Measurements from ENCODE around the gene R3HDM2.
A peak's percentile ranks its signal among the peaks of the same experiment; 100 is the strongest.

The R3HDM2 gene

DNA sequence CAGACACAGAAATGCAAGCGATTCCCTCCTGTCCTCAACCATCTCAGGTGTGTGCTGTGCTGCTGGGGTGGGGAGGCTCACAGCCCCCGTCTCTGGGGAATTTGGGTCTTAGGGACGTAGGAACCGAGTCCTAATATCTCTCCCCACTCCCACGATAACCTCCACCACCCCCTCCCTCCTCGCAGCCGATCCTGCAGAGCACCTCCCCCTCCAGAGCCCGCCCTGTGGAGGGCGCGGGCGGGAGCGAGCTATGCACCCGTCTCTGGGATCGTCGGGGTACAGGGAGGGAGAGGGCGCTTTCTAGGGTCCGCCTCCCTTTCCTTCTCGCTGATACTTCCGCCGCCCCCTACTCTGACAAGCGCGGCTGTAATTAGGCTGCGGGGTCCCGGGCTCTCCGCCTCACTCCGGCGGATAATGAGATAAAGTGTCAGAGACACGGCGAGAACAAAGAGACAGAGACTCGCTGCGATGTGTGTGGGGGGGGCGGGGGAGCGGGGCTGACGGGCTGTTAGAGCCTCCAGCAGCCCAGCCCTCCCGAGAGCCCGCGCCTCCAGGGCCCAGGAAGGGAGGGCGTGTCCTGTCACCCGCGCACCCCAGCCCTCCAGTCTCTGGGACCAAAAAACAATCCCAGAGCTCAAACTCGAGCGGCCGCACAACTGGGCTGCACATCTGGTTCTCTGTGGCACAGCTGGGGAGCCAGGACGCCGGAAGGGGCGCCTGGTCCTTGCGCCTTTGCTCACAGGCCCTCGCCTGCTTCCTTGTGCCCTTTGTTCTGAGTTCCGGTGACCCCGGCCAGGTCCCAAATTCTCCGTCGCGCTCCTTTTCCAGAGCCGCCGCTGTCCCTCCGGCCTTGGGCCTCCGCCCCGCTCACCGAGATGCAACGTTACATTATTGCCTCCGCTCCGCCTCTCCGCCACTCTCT, 192.7 kb downstream of the R3HDM2 start:
- no peak overlapping the region for H2BK120ac ChIP-seq (ENCODE audit: insufficient read depth, low read length, poor library complexity)
- H3K4me2 ChIP-seq (ENCODE audit: low read length): peak overlapping the region; percentile 87
- H3K4ac ChIP-seq (ENCODE audit: low read depth, low read length): no peak overlapping the region
- H2AK5ac ChIP-seq (ENCODE audit: low read length): no peak overlapping the region
- no peak overlapping the region for H2BK12ac ChIP-seq (ENCODE audit: low read length)
- H3K9ac ChIP-seq (ENCODE audit: low read length): no peak overlapping the region
- no peak overlapping the region for H2BK5ac ChIP-seq (ENCODE audit: low read depth, low read length, poor library complexity)
- no peak overlapping the region for H4K8ac ChIP-seq (ENCODE audit: low read depth, low read length)
- peaks cover 14 to 15% of the 10 kb centered on the region in 2 experiments for H3K36me3 ChIP-seq (ENCODE audit: control insufficient read depth in 1 of 2, insufficient read depth in 2 of 2, low read length in 2 of 2)
- no peak overlapping the region for H3K14ac ChIP-seq (ENCODE audit: low read length)
- H3K4me1 ChIP-seq (ENCODE audit: control insufficient read depth in 1 of 2, insufficient read depth in 2 of 2, low read length in 2 of 2): peaks cover 20 to 32% of the 10 kb centered on the region in 2 experiments
- peaks cover 2% of the 10 kb centered on the region for H3K79me2 ChIP-seq (ENCODE audit: control insufficient read depth, insufficient read depth, low read length, poor library complexity)
- no peak overlapping the region for H4K12ac ChIP-seq (ENCODE audit: low read depth, low read length)
- no peak for DNase-seq
- H3K27ac ChIP-seq (ENCODE audit: low read depth, low read length): no peak overlapping the region
- peak overlapping the region; percentile 66 for H3K4me3 ChIP-seq (ENCODE audit: low read depth, low read length)
- H3K18ac ChIP-seq (ENCODE audit: low read length): no peak overlapping the region
- peaks cover 68% of the 10 kb centered on the region for H3K27me3 ChIP-seq (ENCODE audit: insufficient read depth, low read length)
- H3K9me3 ChIP-seq (ENCODE audit: insufficient read depth, low read depth, low read length): peaks cover 10% of the 10 kb centered on the region
- no peak overlapping the region for H3K23ac ChIP-seq (ENCODE audit: low read length)
- WGBS (ENCODE audit: extremely low coverage, insufficient coverage, insufficient read length): no CpG with 5 or more reads among the region's 63 CpGs
- H2AFZ ChIP-seq (ENCODE audit: insufficient read depth, low read length, poor library complexity): peak overlapping the region; percentile 43
- peak overlapping the region; percentile 18 for H4K91ac ChIP-seq (ENCODE audit: low read depth, low read length)
- H3K79me1 ChIP-seq (ENCODE audit: low read length): peaks cover 2% of the 10 kb centered on the region

DNA sequence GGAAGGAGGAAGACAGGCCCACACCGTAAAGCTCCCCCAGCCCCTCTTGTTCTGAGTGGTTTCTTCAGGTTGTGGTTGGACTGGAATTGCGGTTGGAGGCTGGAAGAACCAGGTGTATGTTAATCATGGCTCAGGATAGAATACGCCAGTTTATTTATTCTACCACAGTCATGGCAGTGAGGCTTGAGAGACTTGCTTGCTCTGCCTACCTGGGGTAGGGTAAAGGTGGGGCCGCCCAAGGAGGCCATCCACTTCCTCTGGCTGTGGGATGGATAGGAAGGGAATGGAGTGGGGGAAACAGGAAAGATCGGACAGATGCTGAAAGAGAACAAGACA, 193.3 kb downstream of the R3HDM2 start:
- Histone ChIP-seq H3K4me1 (ENCODE audit: control insufficient read depth in 1 of 2, insufficient read depth in 2 of 2, low read length in 2 of 2) (peaks cover 18 to 27% of the 10 kb centered on the region in 2 experiments), H3K9ac (ENCODE audit: low read length) (no peak overlapping the region), H4K8ac (ENCODE audit: low read depth, low read length) (no peak overlapping the region), H3K79me2 (ENCODE audit: control insufficient read depth, insufficient read depth, low read length, poor library complexity) (peaks cover 2% of the 10 kb centered on the region), H4K12ac (ENCODE audit: low read depth, low read length) (no peak overlapping the region), H3K14ac (ENCODE audit: low read length) (no peak overlapping the region), H3K9me3 (ENCODE audit: insufficient read depth, low read depth, low read length) (peaks cover 10% of the 10 kb centered on the region), H3K18ac (ENCODE audit: low read length) (no peak overlapping the region), H3K27ac (ENCODE audit: low read depth, low read length) (no peak overlapping the region), H3K27me3 (ENCODE audit: insufficient read depth, low read length) (peaks cover 66% of the 10 kb centered on the region), H3K4ac (ENCODE audit: low read depth, low read length) (no peak overlapping the region), H2BK120ac (ENCODE audit: insufficient read depth, low read length, poor library complexity) (no peak overlapping the region), H2AK5ac (ENCODE audit: low read length) (no peak overlapping the region), H3K4me2 (ENCODE audit: low read length) (peak overlapping the region; percentile 87), H2BK5ac (ENCODE audit: low read depth, low read length, poor library complexity) (no peak overlapping the region), H3K23ac (ENCODE audit: low read length) (no peak overlapping the region), H3K79me1 (ENCODE audit: low read length) (no peaks in the 10 kb centered on the region), H2AFZ (ENCODE audit: insufficient read depth, low read length, poor library complexity) (no peak overlapping the region), H2BK12ac (ENCODE audit: low read length) (no peak overlapping the region), H3K4me3 (ENCODE audit: low read depth, low read length) (no peak overlapping the region), H4K91ac (ENCODE audit: low read depth, low read length) (no peak overlapping the region), H3K36me3 (ENCODE audit: control insufficient read depth in 1 of 2, insufficient read depth in 2 of 2, low read length in 2 of 2) (peaks cover 21% of the 10 kb centered on the region in 2 experiments)
- no peak for DNase-seq
- WGBS (ENCODE audit: extremely low coverage, insufficient coverage, insufficient read length): no CpG with 5 or more reads among the region's 5 CpGs

GRCh38 chr12:57236925-57237595, 193.8 kb downstream of the R3HDM2 start:
- H3K79me2 ChIP-seq (ENCODE audit: control insufficient read depth, insufficient read depth, low read length, poor library complexity): peaks cover 2% of the 10 kb centered on the region
- peaks cover 18 to 27% of the 10 kb centered on the region in 2 experiments for H3K4me1 ChIP-seq (ENCODE audit: control insufficient read depth in 1 of 2, insufficient read depth in 2 of 2, low read length in 2 of 2)
- no peaks in the 10 kb centered on the region for H3K79me1 ChIP-seq (ENCODE audit: low read length)
- peaks cover 61% of the 10 kb centered on the region for H3K27me3 ChIP-seq (ENCODE audit: insufficient read depth, low read length)
- no peak for DNase-seq
- H3K9ac ChIP-seq (ENCODE audit: low read length): peak overlapping the region; percentile 24
- no peak overlapping the region for H3K14ac ChIP-seq (ENCODE audit: low read length)
- no peak overlapping the region for H4K8ac ChIP-seq (ENCODE audit: low read depth, low read length)
- H2AK5ac ChIP-seq (ENCODE audit: low read length): no peak overlapping the region
- no peak overlapping the region for H3K4ac ChIP-seq (ENCODE audit: low read depth, low read length)
- H2BK12ac ChIP-seq (ENCODE audit: low read length): no peak overlapping the region
- no peak overlapping the region for H4K91ac ChIP-seq (ENCODE audit: low read depth, low read length)
- H3K27ac ChIP-seq (ENCODE audit: low read depth, low read length): no peak overlapping the region
- no peak overlapping the region for H3K4me2 ChIP-seq (ENCODE audit: low read length)
- no peak overlapping the region for H2BK120ac ChIP-seq (ENCODE audit: insufficient read depth, low read length, poor library complexity)
- H2AFZ ChIP-seq (ENCODE audit: insufficient read depth, low read length, poor library complexity): no peak overlapping the region
- no peak overlapping the region for H3K4me3 ChIP-seq (ENCODE audit: low read depth, low read length)
- H3K18ac ChIP-seq (ENCODE audit: low read length): no peak overlapping the region
- peaks cover 10% of the 10 kb centered on the region for H3K9me3 ChIP-seq (ENCODE audit: insufficient read depth, low read depth, low read length)
- no CpG with 5 or more reads among the region's 9 CpGs for WGBS (ENCODE audit: extremely low coverage, insufficient coverage, insufficient read length)
- no peak overlapping the region for H3K23ac ChIP-seq (ENCODE audit: low read length)
- no peak overlapping the region for H2BK5ac ChIP-seq (ENCODE audit: low read depth, low read length, poor library complexity)
- no peak overlapping the region for H4K12ac ChIP-seq (ENCODE audit: low read depth, low read length)
- H3K36me3 ChIP-seq (ENCODE audit: control insufficient read depth in 1 of 2, insufficient read depth in 2 of 2, low read length in 2 of 2): peaks cover 26% of the 10 kb centered on the region in 2 experiments

DNA sequence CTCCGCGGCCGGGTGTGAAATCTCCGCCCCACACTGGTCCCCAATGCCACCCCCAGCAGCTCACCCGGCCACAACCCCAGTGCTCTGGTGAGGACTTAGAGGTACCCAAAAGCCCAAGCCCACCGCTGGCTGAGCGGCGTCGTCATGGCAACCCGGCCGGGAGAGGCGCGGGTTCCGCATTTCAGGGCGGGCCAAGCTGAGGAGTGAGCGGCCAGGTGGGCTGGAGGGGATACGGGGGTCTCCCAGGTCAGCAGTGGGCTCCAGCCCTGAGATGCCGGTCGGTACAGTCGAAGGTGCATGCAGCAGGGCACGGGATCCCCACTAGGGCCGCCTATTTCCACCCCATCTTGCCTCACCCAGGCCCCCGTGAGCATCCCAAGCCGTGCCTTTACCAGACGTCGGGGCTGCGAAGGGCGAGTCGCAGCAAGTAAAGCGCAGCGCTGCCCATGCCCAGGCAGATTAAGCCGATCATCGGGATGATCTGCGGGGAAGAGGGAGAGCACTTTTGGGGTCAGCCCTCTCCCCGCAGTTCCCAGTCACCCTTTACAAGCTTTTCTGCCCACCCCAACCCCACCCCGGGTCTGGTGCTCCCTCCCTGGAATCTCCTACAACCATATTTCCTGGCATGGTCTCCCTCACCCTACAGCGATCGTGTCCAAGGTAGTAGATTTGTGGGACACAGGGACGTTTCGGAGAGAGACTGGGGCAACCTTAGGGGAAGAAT, 194.5 kb downstream of the R3HDM2 start:
- Histone ChIP-seq H4K12ac (ENCODE audit: low read depth, low read length) (no peak overlapping the region), H2BK120ac (ENCODE audit: insufficient read depth, low read length, poor library complexity) (no peak overlapping the region), H2AK5ac (ENCODE audit: low read length) (no peak overlapping the region), H3K4me3 (ENCODE audit: low read depth, low read length) (no peak overlapping the region), H3K36me3 (ENCODE audit: control insufficient read depth in 1 of 2, insufficient read depth in 2 of 2, low read length in 2 of 2) (peaks cover 33% of the 10 kb centered on the region in 2 experiments), H3K79me1 (ENCODE audit: low read length) (no peaks in the 10 kb centered on the region), H3K79me2 (ENCODE audit: control insufficient read depth, insufficient read depth, low read length, poor library complexity) (peaks cover 2% of the 10 kb centered on the region), H3K14ac (ENCODE audit: low read length) (no peak overlapping the region), H3K9ac (ENCODE audit: low read length) (no peak overlapping the region), H3K4me1 (ENCODE audit: control insufficient read depth in 1 of 2, insufficient read depth in 2 of 2, low read length in 2 of 2) (peaks cover 18 to 25% of the 10 kb centered on the region in 2 experiments), H3K4ac (ENCODE audit: low read depth, low read length) (no peak overlapping the region), H2AFZ (ENCODE audit: insufficient read depth, low read length, poor library complexity) (no peak overlapping the region), H2BK5ac (ENCODE audit: low read depth, low read length, poor library complexity) (no peak overlapping the region), H4K91ac (ENCODE audit: low read depth, low read length) (no peak overlapping the region), H3K9me3 (ENCODE audit: insufficient read depth, low read depth, low read length) (peaks cover 12% of the 10 kb centered on the region), H3K4me2 (ENCODE audit: low read length) (no peak overlapping the region), H3K27me3 (ENCODE audit: insufficient read depth, low read length) (peaks cover 54% of the 10 kb centered on the region), H3K18ac (ENCODE audit: low read length) (no peak overlapping the region), H3K23ac (ENCODE audit: low read length) (no peak overlapping the region), H3K27ac (ENCODE audit: low read depth, low read length) (no peak overlapping the region), H2BK12ac (ENCODE audit: low read length) (no peak overlapping the region), H4K8ac (ENCODE audit: low read depth, low read length) (no peak overlapping the region)
- WGBS (ENCODE audit: extremely low coverage, insufficient coverage, insufficient read length): no CpG with 5 or more reads among the region's 40 CpGs
- no peak for DNase-seq

Measured in trophoblast cell (in vitro differentiated cells and primary cell).